ENCODE data around the gene PLCH2. TPM values are rescaled to one million over a fixed set of nuclear protein-coding genes. Genes with fewer than 3 reads are reported as not detected.
A peak's percentile ranks its signal among the peaks of the same experiment; 100 is the strongest.
"Not testable (repeated sequence)": the region's sequence is repeated elsewhere in the genome, so short reads cannot be mapped to it uniquely, and the experiment has no call there.

PLCH2 gene
- total and polyA plus RNA-seq, 4 donors = 3.3 to 19.0 (median 12.1) TPM

GRCh38 chr1:2551544-2551943, 75.5 kb downstream of the PLCH2 start:
- H3K4me3 ChIP-seq (ENCODE audit: low read depth, low read length); DNase-seq (ENCODE audit: low read depth in 4 of 6, low spot score in 6 of 6); H3K36me3 ChIP-seq (ENCODE audit: control insufficient read depth, insufficient read depth, low read length); H3K27ac ChIP-seq (ENCODE audit: low read depth, low read length); H3K27me3 ChIP-seq (ENCODE audit: control insufficient read depth, insufficient read depth, low read length); H3K9me3 ChIP-seq (ENCODE audit: control insufficient read depth, insufficient read depth, low read length): not testable (repeated sequence)
- peaks cover 58% of the 10 kb centered on the region for H3K4me1 ChIP-seq (ENCODE audit: control insufficient read depth, insufficient read depth, low read length)
- WGBS (ENCODE audit: insufficient coverage) = 81% methylated on average over 4 of the region's 9 CpGs

DNA sequence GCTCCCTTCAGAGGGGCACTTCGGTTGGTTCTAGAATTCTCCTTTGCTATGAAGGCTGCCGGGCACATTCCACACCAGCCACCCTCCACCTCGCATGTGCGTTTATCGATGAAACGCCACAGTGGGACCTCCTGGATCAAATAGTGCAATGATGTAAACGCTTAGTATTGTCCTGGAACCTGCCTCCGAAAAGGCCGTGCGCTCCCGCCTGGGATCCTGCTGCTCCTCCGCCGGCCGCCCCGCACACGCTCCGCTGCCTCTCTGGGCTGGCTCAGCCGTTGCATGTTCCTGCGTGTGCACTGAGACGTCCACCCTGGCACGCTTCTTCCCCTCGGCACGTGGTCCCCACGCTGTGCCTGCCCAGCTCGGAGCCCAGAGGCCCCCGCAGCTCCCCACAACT, 76.1 kb downstream of the PLCH2 start:
- no peaks in the 10 kb centered on the region for H3K9me3 ChIP-seq (ENCODE audit: control insufficient read depth, insufficient read depth, low read length)
- H3K36me3 ChIP-seq (ENCODE audit: control insufficient read depth, insufficient read depth, low read length) = no peaks in the 10 kb centered on the region
- no peak for DNase-seq (ENCODE audit: low read depth in 4 of 6, low spot score in 6 of 6)
- peaks cover 58% of the 10 kb centered on the region for H3K4me1 ChIP-seq (ENCODE audit: control insufficient read depth, insufficient read depth, low read length)
- H3K4me3 ChIP-seq (ENCODE audit: low read depth, low read length) = no peak overlapping the region
- H3K27me3 ChIP-seq (ENCODE audit: control insufficient read depth, insufficient read depth, low read length) = peaks cover 6% of the 10 kb centered on the region
- WGBS (ENCODE audit: insufficient coverage) = 49% methylated on average over 23 of the region's 26 CpGs
- no peak overlapping the region for H3K27ac ChIP-seq (ENCODE audit: low read depth, low read length)

DNA sequence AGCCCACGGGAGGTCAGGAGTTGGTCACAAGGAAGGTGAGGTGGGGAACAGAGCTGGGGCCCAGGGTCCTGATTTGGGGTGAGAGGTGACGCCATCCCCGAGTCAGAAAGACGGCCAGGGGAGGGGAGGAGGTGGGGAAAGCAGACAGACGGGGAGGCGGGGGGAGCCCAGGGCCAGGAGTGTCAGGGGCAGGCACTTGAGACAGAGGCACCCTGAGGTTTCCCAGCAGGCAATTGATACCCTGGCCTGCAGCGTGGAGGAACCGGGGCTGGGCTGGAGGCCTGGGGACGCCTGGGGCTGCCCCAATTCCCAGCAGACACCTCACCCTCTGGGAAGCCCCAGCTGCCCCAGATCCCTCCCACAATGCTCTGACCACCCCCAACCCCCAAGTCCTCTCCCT, 77.0 kb downstream of the PLCH2 start:
- WGBS (ENCODE audit: insufficient coverage) = 58% methylated on average over 2 of the region's 9 CpGs
- not testable (repeated sequence) for H3K36me3 ChIP-seq (ENCODE audit: control insufficient read depth, insufficient read depth, low read length); H3K27ac ChIP-seq (ENCODE audit: low read depth, low read length); H3K27me3 ChIP-seq (ENCODE audit: control insufficient read depth, insufficient read depth, low read length); H3K4me3 ChIP-seq (ENCODE audit: low read depth, low read length); DNase-seq (ENCODE audit: low read depth in 4 of 6, low spot score in 6 of 6); H3K9me3 ChIP-seq (ENCODE audit: control insufficient read depth, insufficient read depth, low read length)
- peaks cover 51% of the 10 kb centered on the region for H3K4me1 ChIP-seq (ENCODE audit: control insufficient read depth, insufficient read depth, low read length)

DNA sequence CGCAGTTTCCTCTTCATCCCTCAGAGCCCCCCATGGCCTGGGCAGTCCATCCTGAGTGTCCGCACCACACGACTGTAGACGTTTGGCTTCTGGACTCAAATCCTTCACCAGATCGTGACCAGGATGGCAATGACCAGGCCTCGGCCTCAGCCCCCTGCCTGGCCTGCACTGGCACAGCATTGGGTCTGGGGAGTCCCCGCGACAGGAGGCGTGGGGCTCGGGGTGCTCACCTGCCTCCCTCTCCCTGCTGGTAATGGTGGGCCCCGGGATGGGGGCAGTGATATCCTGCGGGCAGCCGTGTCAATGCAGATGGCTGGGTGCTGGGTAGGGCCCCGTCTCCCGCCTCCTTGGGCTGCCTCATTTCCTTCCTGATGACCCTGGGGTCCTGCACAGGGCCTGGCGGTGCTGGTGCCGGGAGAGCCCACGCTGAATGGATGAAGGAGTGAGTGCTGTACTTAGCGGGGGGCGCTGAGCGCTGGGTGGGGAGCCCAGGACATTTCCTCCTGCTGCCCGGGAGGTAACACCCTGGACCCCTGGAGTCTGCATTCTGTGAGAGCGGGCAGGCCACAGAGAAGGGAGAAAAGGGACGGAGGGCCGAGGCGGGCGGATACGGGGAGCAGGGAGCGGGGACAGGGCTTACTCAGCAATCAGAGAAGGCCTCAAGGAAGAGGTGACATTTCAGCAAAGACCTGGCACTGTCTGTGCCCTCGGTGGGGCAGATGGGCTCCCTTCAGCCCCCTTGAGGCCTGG, 78.0 kb downstream of the PLCH2 start:
- no peak overlapping the region for H3K27ac ChIP-seq (ENCODE audit: low read depth, low read length)
- H3K36me3 ChIP-seq (ENCODE audit: control insufficient read depth, insufficient read depth, low read length) = peaks cover 7% of the 10 kb centered on the region
- no peak overlapping the region for H3K4me3 ChIP-seq (ENCODE audit: low read depth, low read length)
- peaks cover 42% of the 10 kb centered on the region for H3K4me1 ChIP-seq (ENCODE audit: control insufficient read depth, insufficient read depth, low read length)
- H3K27me3 ChIP-seq (ENCODE audit: control insufficient read depth, insufficient read depth, low read length) = no peaks in the 10 kb centered on the region
- WGBS (ENCODE audit: insufficient coverage) = 88% methylated on average over 29 of the region's 30 CpGs
- H3K9me3 ChIP-seq (ENCODE audit: control insufficient read depth, insufficient read depth, low read length) = no peaks in the 10 kb centered on the region
- no peak for DNase-seq (ENCODE audit: low read depth in 4 of 6, low spot score in 6 of 6)

DNA sequence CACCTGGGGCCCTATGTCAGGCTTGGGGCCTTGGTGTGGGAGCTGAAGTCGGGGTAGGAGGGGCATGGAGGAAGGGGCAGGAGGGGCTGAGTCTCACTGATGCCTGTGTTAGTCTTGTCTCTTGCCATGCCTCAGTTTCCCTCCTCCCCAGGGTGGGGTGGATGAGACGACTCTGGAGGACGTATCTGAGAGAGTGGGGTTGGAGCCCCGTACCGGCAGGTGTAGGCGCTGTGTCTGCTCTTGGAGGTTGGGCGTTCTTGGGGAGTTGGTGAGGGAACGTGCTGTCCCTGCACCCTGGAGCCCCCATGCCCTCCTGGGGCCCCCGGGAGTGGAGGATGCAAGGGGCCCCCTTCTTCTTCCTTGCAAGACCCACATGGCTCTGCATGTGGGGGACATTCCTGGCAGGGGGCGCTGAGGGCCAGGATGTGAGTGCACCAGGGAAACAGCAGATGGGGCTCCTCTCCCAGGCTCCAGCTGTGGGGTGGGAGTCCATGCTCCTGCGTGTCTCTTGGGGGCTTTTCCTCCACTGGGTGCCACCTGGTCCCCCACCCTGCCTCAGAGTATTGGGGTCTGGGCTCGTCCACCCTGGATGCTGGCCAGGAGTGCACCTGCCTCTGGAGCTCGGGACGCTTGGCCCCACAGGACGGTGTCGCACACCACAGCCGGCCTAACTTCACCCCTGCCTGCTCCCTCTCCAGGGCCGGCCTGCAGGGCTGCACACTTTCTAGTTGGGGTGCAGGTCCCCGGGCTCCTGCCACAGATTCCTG, 78.7 kb downstream of the PLCH2 start:
- no peak overlapping the region for H3K4me3 ChIP-seq (ENCODE audit: low read depth, low read length)
- H3K4me1 ChIP-seq (ENCODE audit: control insufficient read depth, insufficient read depth, low read length) = peaks cover 38% of the 10 kb centered on the region
- WGBS (ENCODE audit: insufficient coverage) = 64% methylated on average over 12 of the region's 19 CpGs
- peaks cover 10% of the 10 kb centered on the region for H3K36me3 ChIP-seq (ENCODE audit: control insufficient read depth, insufficient read depth, low read length)
- H3K27me3 ChIP-seq (ENCODE audit: control insufficient read depth, insufficient read depth, low read length) = no peaks in the 10 kb centered on the region
- peak in 1 of 6 donors; percentile 38 for DNase-seq (ENCODE audit: low read depth in 4 of 6, low spot score in 6 of 6)
- no peak overlapping the region for H3K27ac ChIP-seq (ENCODE audit: low read depth, low read length)
- H3K9me3 ChIP-seq (ENCODE audit: control insufficient read depth, insufficient read depth, low read length) = no peaks in the 10 kb centered on the region

Other genes with a start within 250 kb of the PLCH2 start
- gene SKI, start 248.0 kb upstream of the PLCH2 start, total RNA-seq = 10 to 100 TPM; 20.0 to 23.0 TPM
- gene SKI, start 248.0 kb upstream of the PLCH2 start, polyA plus RNA-seq (ENCODE audit: insufficient read length in 2 of 2) = 10 to 100 TPM; 69.4 to 72.3 TPM
- gene MORN1, start 84.7 kb upstream of the PLCH2 start, total RNA-seq = 10 to 100 TPM in 1 of 2 donors, 1 to 10 TPM in 1; 8.4 to 17.5 TPM
- gene MORN1, start 84.7 kb upstream of the PLCH2 start, polyA plus RNA-seq (ENCODE audit: insufficient read length in 2 of 2) = 10 to 100 TPM; 10.6 to 15.0 TPM
- 10 to 100 TPM; 48.8 to 83.6 TPM for gene RER1, start 84.4 kb upstream of the PLCH2 start, total RNA-seq
- gene RER1, start 84.4 kb upstream of the PLCH2 start, polyA plus RNA-seq (ENCODE audit: insufficient read length in 2 of 2) = 100 to 1,000 TPM in 1 of 2 donors, 10 to 100 TPM in 1; 95.9 to 118 TPM
- gene PEX10, start 63.7 kb upstream of the PLCH2 start, total RNA-seq = 10 to 100 TPM; 17.7 to 28.3 TPM
- gene PEX10, start 63.7 kb upstream of the PLCH2 start, polyA plus RNA-seq (ENCODE audit: insufficient read length in 2 of 2) = 10 to 100 TPM; 35.1 to 36.9 TPM
- 10 to 100 TPM; 25.7 to 29.0 TPM for gene PANK4, start 50.3 kb downstream of the PLCH2 start, total RNA-seq
- gene PANK4, start 50.3 kb downstream of the PLCH2 start, polyA plus RNA-seq (ENCODE audit: insufficient read length in 2 of 2) = 10 to 100 TPM; 35.5 to 37.9 TPM
- gene HES5, start 54.0 kb downstream of the PLCH2 start, total RNA-seq = 10 to 100 TPM; 13.1 to 14.1 TPM
- 10 to 100 TPM; 24.1 to 28.6 TPM for gene HES5, start 54.0 kb downstream of the PLCH2 start, polyA plus RNA-seq (ENCODE audit: insufficient read length in 2 of 2)
- gene TNFRSF14, start 80.1 kb downstream of the PLCH2 start, total RNA-seq = 10 to 100 TPM in 1 of 2 donors, 1 to 10 TPM in 1; 7.2 to 20.4 TPM
- 10 to 100 TPM in 1 of 2 donors, 1 to 10 TPM in 1; 8.4 to 16.3 TPM for gene TNFRSF14, start 80.1 kb downstream of the PLCH2 start, polyA plus RNA-seq (ENCODE audit: insufficient read length in 2 of 2)
- gene PRXL2B, start 110.5 kb downstream of the PLCH2 start, total RNA-seq = 10 to 100 TPM; 19.0 to 21.1 TPM
- gene PRXL2B, start 110.5 kb downstream of the PLCH2 start, polyA plus RNA-seq (ENCODE audit: insufficient read length in 2 of 2) = 10 to 100 TPM; 82.8 to 85.9 TPM
- 1 to 10 TPM; 2.9 to 3.9 TPM for gene MMEL1, start 156.7 kb downstream of the PLCH2 start, total RNA-seq
- gene MMEL1, start 156.7 kb downstream of the PLCH2 start, polyA plus RNA-seq (ENCODE audit: insufficient read length in 2 of 2) = 1 to 10 TPM; 2.3 TPM